KMS-11 (cell line): Measurements from ENCODE around the gene TUBA4A.

Experiments
- H2AFZ ChIP-seq: fragments of 200-600 bp; sonication (generic); 2 replicates; pipeline ENCODE4 v1.6.1; 2016; ENCODE audit warnings: antibody characterized with exemption, mixed run types, low read depth
- H3K27ac ChIP-seq: fragments of 200-600 bp; sonication (generic); 2 replicates; pipeline ENCODE4 v1.6.1; 2016; ENCODE audit warnings: mild to moderate bottlenecking, mixed run types
- H3K27me3 ChIP-seq: fragments of 200-600 bp; sonication (generic); 2 replicates; pipeline ENCODE4 v1.6.1; 2017; ENCODE audit warnings: mild to moderate bottlenecking, low read depth, mixed run types, moderate library complexity; ENCODE audit not compliant: insufficient read depth
- H3K36me3 ChIP-seq: fragments of 200-600 bp; sonication (generic); 2 replicates; pipeline ENCODE4 v1.6.1; 2017; ENCODE audit warnings: mild to moderate bottlenecking, mixed run types; ENCODE audit not compliant: insufficient read depth
- H3K4me1 ChIP-seq: fragments of 200-600 bp; sonication (generic); 2 replicates; pipeline ENCODE4 v1.6.1; 2016; ENCODE audit warnings: mild to moderate bottlenecking, low read depth, mixed run types; ENCODE audit not compliant: poor library complexity, severe bottlenecking
- H3K4me2 ChIP-seq: fragments of 200-600 bp; sonication (generic); 2 replicates; pipeline ENCODE4 v1.7.0; 2016; ENCODE audit warnings: mild to moderate bottlenecking, mixed run types
- H3K4me3 ChIP-seq: fragments of 200-600 bp; sonication (generic); IDR thresholded peaks from 2 replicates; pipeline ENCODE4 v1.6.1; 2017; ENCODE audit warnings: low read depth, low read length, mixed read lengths; ENCODE audit not compliant: insufficient read depth
- H3K79me2 ChIP-seq: fragments of 200-600 bp; sonication (generic); 2 replicates; pipeline ENCODE4 v1.6.1; 2016; ENCODE audit warnings: low read depth, mixed run types; ENCODE audit not compliant: insufficient read depth
- H3K9ac ChIP-seq: fragments of 200-600 bp; sonication (generic); 2 replicates; pipeline ENCODE4 v1.6.1; 2016; ENCODE audit warnings: mild to moderate bottlenecking, mixed run types
- H4K20me1 ChIP-seq: fragments of 200-600 bp; sonication (generic); 2 replicates; pipeline ENCODE4 v1.6.1; 2016; ENCODE audit warnings: mild to moderate bottlenecking, mixed run types; ENCODE audit not compliant: insufficient read depth
- TF ChIP-seq, protein P1 (sequence below): fragments of 200-600 bp; sonication (generic); conservative IDR thresholded peaks from 2 replicates; pipeline ENCODE4 v1.6.1; 2017; ENCODE audit warnings: low read depth, mild to moderate bottlenecking, antibody characterized with exemption, low read length, moderate library complexity, mixed read lengths

TUBA4A gene

GRCh38 chr2:219244789-219245147 lies 8.9 kb downstream of the TUBA4A start:
- Histone ChIP-seq H4K20me1 (no peaks in the 10 kb centered on the region), H3K9ac (peak overlapping the region; percentile 62; the same call in 1 of the 2 replicates), H2AFZ (peak overlapping the region; percentile 84), H3K27ac (peak overlapping the region; percentile 39; the same call in 1 of the 2 replicates), H3K4me1 (peaks cover 24% of the 10 kb centered on the region), H3K79me2 (no peaks in the 10 kb centered on the region), H3K4me3 (peak overlapping the region; percentile 64), H3K27me3 (no peaks in the 10 kb centered on the region), H3K36me3 (no peaks in the 10 kb centered on the region), H3K4me2 (peak overlapping the region; percentile 81)
- TF ChIP-seq, protein P1, sequence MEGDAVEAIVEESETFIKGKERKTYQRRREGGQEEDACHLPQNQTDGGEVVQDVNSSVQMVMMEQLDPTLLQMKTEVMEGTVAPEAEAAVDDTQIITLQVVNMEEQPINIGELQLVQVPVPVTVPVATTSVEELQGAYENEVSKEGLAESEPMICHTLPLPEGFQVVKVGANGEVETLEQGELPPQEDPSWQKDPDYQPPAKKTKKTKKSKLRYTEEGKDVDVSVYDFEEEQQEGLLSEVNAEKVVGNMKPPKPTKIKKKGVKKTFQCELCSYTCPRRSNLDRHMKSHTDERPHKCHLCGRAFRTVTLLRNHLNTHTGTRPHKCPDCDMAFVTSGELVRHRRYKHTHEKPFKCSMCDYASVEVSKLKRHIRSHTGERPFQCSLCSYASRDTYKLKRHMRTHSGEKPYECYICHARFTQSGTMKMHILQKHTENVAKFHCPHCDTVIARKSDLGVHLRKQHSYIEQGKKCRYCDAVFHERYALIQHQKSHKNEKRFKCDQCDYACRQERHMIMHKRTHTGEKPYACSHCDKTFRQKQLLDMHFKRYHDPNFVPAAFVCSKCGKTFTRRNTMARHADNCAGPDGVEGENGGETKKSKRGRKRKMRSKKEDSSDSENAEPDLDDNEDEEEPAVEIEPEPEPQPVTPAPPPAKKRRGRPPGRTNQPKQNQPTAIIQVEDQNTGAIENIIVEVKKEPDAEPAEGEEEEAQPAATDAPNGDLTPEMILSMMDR = no peak

DNA sequence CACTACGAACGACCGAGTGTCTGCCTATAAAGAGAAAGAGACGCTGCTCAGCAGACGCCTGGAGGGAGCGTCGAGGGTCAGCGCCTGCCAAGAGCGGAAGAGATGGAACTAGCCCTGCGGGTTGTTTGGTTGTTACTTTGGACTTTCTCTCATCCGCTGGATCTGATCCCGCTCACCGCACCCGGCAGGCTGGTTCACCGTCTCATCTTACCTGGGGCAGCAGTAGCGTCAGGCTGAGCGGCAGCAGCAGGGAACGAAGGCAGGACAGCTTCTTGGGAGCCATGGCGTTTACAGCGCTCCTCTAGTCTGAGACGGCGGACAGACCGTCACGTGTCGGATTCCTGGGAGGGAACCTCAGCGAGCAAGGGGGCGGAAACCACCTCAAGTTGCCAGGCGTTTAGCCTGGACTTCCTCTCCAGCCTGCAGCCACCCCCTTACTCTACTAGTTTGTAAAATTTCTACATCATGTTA lies 10.4 kb downstream of the TUBA4A start:
- Histone ChIP-seq H3K9ac (no peak overlapping the region), H2AFZ (no peak overlapping the region), H3K4me3 (no peak overlapping the region), H3K27ac (no peak overlapping the region), H3K36me3 (no peaks in the 10 kb centered on the region), H4K20me1 (no peaks in the 10 kb centered on the region), H3K27me3 (no peaks in the 10 kb centered on the region), H3K79me2 (no peaks in the 10 kb centered on the region), H3K4me2 (no peak overlapping the region), H3K4me1 (peaks cover 15% of the 10 kb centered on the region)
- TF ChIP-seq, protein P1 = no peak

GRCh38 chr2:219234331-219234730 lies 19.4 kb downstream of the TUBA4A start:
- Histone ChIP-seq H3K9ac (no peak overlapping the region), H3K36me3 (no peaks in the 10 kb centered on the region), H3K79me2 (peaks cover 21% of the 10 kb centered on the region; the same call in 1 of the 2 replicates), H3K4me3 (no peak overlapping the region), H4K20me1 (no peaks in the 10 kb centered on the region), H3K4me1 (peaks cover 14% of the 10 kb centered on the region), H3K27ac (no peak overlapping the region), H3K27me3 (no peaks in the 10 kb centered on the region), H3K4me2 (no peak overlapping the region), H2AFZ (no peak overlapping the region)
- TF ChIP-seq, protein P1 = no peak

- Histone ChIP-seq H3K36me3 (no peaks in the 10 kb centered on the region), H3K4me2 (peak overlapping the region; percentile 91), H4K20me1 (no peaks in the 10 kb centered on the region), H3K4me1 (peaks cover 21% of the 10 kb centered on the region), H3K27me3 (no peaks in the 10 kb centered on the region), H3K9ac (peak overlapping the region; percentile 72), H3K79me2 (peaks cover 36% of the 10 kb centered on the region; the same call in 1 of the 2 replicates), H3K4me3 (no peak overlapping the region), H3K27ac (peak overlapping the region; percentile 85), H2AFZ (peak overlapping the region; percentile 67)
- TF ChIP-seq, protein P1 = no peak
Observed at GRCh38 chr2:219230059-219230540, 23.6 kb downstream of the TUBA4A start.
